GM12892 (cell line): ENCODE measurements around the gene LNP1.

Experiments used
- POLR2A ChIP-seq: IDR thresholded peaks from 2 replicates; pipeline ENCODE4 v1.6.1; 2011; ENCODE audit warnings: low read depth, low read length, control low read depth
- POLR2AphosphoS5 ChIP-seq: IDR thresholded peaks from 2 replicates; pipeline ENCODE4 v1.6.1; 2011; ENCODE audit warnings: low read depth, low read length, control low read depth
- TAF1 ChIP-seq: IDR thresholded peaks from 2 replicates; pipeline ENCODE4 v1.6.1; 2011; ENCODE audit warnings: low read depth, mild to moderate bottlenecking, control low read depth, low read length, borderline replicate concordance

GRCh38 chr3:100448079-100448478, 46.7 kb downstream of the LNP1 start:
- TF ChIP-seq POLR2AphosphoS5: no peak
- no peak for TF ChIP-seq POLR2A
- no peak for TF ChIP-seq TAF1
